ENCODE results near the gene FIG4. TPM values are rescaled to one million over a fixed set of nuclear protein-coding genes. Genes with fewer than 3 reads are reported as not detected.

Gene FIG4
- total RNA-seq, result 10 to 100 TPM in 1 of 2 experiments, 1 to 10 TPM in 1; 9.0 to 11.1 TPM

- Mint-ChIP-seq H3K36me3 (peaks cover 6% of the 10 kb centered on the region), H3K4me3 (peak within 1 kb of the TSS; percentile 92), H3K4me1 (peaks cover 24% of the 10 kb centered on the region), H3K9me3 (ENCODE audit: low read depth) (no peaks in the 10 kb centered on the region), H3K27ac (peak within 1 kb of the TSS; percentile 87), H3K27me3 (peaks cover 5% of the 10 kb centered on the region)
- ATAC-seq, result peak; percentile 98
- CTCF ChIA-PET, result interaction anchor here (1.3 to 3.2 kb wide), 4 partner anchors 12 to 349 kb away, joined by 5 to 22 read pairs (median 6); no protein-coding TSS in a partner anchor
- DNase-seq, result peak; percentile 93
Observed at GRCh38 chr6:109690737-109691621, at the start of gene FIG4, which contains the start of gene AK9. Gene FIG4 (plus strand): TSS chr6:109691296. CDS start chr6:109691436, 140 bp downstream. Gene AK9 (minus strand): TSS chr6:109691202. CDS start chr6:109675745, 15,457 bp downstream.

GRCh38 chr6:109644131-109644530 is 47.0 kb upstream of the FIG4 start:
- no peak for DNase-seq
- H3K4me1 Mint-ChIP-seq, result peaks cover 2% of the 10 kb centered on the region
- H3K4me3 Mint-ChIP-seq, result no peak overlapping the region
- no peak overlapping the region for H3K27ac Mint-ChIP-seq
- ATAC-seq, result no peak
- H3K27me3 Mint-ChIP-seq, result no peaks in the 10 kb centered on the region
- CTCF ChIA-PET, result interaction anchor here (0.8 kb wide), 1 partner anchor 395 kb away, joined by 3 read pairs; no protein-coding TSS in a partner anchor
- peaks cover 1% of the 10 kb centered on the region for H3K36me3 Mint-ChIP-seq
- H3K9me3 Mint-ChIP-seq (ENCODE audit: low read depth), result no peaks in the 10 kb centered on the region

GRCh38 chr6:109653264-109653663 is 37.8 kb upstream of the FIG4 start:
- ATAC-seq (no peak), DNase-seq (no peak)
- Mint-ChIP-seq H3K4me3 (no peak overlapping the region), H3K4me1 (no peaks in the 10 kb centered on the region), H3K27me3 (no peaks in the 10 kb centered on the region), H3K27ac (no peak overlapping the region), H3K9me3 (ENCODE audit: low read depth) (no peaks in the 10 kb centered on the region), H3K36me3 (peaks cover 2% of the 10 kb centered on the region)
- CTCF ChIA-PET, result no interaction called here

GRCh38 chr6:109655761-109656262 is 35.3 kb upstream of the FIG4 start:
- CTCF ChIA-PET, result no interaction called here
- no peak overlapping the region for H3K27ac Mint-ChIP-seq

GRCh38 chr6:109660526-109661320 is 30.4 kb upstream of the FIG4 start:
- H3K27me3 Mint-ChIP-seq, result no peaks in the 10 kb centered on the region
- no peak overlapping the region for H3K4me3 Mint-ChIP-seq
- H3K4me1 Mint-ChIP-seq, result peaks cover 5% of the 10 kb centered on the region
- H3K36me3 Mint-ChIP-seq, result peaks cover 2% of the 10 kb centered on the region
- H3K27ac Mint-ChIP-seq, result no peak overlapping the region
- DNase-seq, result no peak
- CTCF ChIA-PET, result interaction anchor here (0.9 kb wide), 1 partner anchor 33 kb away, joined by 3 read pairs; no protein-coding TSS in a partner anchor
- no peaks in the 10 kb centered on the region for H3K9me3 Mint-ChIP-seq (ENCODE audit: low read depth)
- ATAC-seq, result peak; percentile 64

More at GRCh38 chr6:109655761-109656262, 35.3 kb upstream of the FIG4 start:
- Mint-ChIP-seq H3K36me3 (peaks cover 2% of the 10 kb centered on the region), H3K27me3 (no peaks in the 10 kb centered on the region), H3K4me3 (no peak overlapping the region), H3K9me3 (ENCODE audit: low read depth) (no peaks in the 10 kb centered on the region), H3K4me1 (peaks cover 4% of the 10 kb centered on the region)
- no peak for DNase-seq
- no peak for ATAC-seq

GRCh38 chr6:109662192-109662591 is 28.9 kb upstream of the FIG4 start:
- no peak overlapping the region for H3K4me3 Mint-ChIP-seq
- no peaks in the 10 kb centered on the region for H3K27me3 Mint-ChIP-seq
- H3K4me1 Mint-ChIP-seq, result peaks cover 5% of the 10 kb centered on the region
- ATAC-seq (no peak), DNase-seq (no peak)
- CTCF ChIA-PET, result no interaction called here
- H3K36me3 Mint-ChIP-seq, result peaks cover 2% of the 10 kb centered on the region
- no peaks in the 10 kb centered on the region for H3K9me3 Mint-ChIP-seq (ENCODE audit: low read depth)
- H3K27ac Mint-ChIP-seq, result no peak overlapping the region

GRCh38 chr6:109669811-109670210 is 21.3 kb upstream of the FIG4 start:
- DNase-seq (no peak), ATAC-seq (no peak)
- no peak overlapping the region for H3K4me3 Mint-ChIP-seq
- no peaks in the 10 kb centered on the region for H3K9me3 Mint-ChIP-seq (ENCODE audit: low read depth)
- peaks cover 3% of the 10 kb centered on the region for H3K36me3 Mint-ChIP-seq
- CTCF ChIA-PET, result no interaction called here
- no peaks in the 10 kb centered on the region for H3K27me3 Mint-ChIP-seq
- H3K4me1 Mint-ChIP-seq, result no peaks in the 10 kb centered on the region
- no peak overlapping the region for H3K27ac Mint-ChIP-seq

- H3K36me3 Mint-ChIP-seq, result peaks cover 6% of the 10 kb centered on the region
- ATAC-seq (no peak), DNase-seq (no peak)
- H3K4me1 Mint-ChIP-seq, result no peaks in the 10 kb centered on the region
- H3K9me3 Mint-ChIP-seq (ENCODE audit: low read depth), result peaks cover under 1% of the 10 kb centered on the region
- H3K4me3 Mint-ChIP-seq, result no peak overlapping the region
- CTCF ChIA-PET, result interaction anchor here (0.9 kb wide), 1 partner anchor 368 kb away, joined by 4 read pairs; no protein-coding TSS in a partner anchor
- no peaks in the 10 kb centered on the region for H3K27me3 Mint-ChIP-seq
- no peak overlapping the region for H3K27ac Mint-ChIP-seq
Observed at GRCh38 chr6:109671733-109672132, 19.4 kb upstream of the FIG4 start.

- Mint-ChIP-seq H3K36me3 (peaks cover 8% of the 10 kb centered on the region), H3K4me1 (no peaks in the 10 kb centered on the region), H3K27ac (no peak overlapping the region), H3K27me3 (no peaks in the 10 kb centered on the region), H3K4me3 (no peak overlapping the region), H3K9me3 (ENCODE audit: low read depth) (peaks cover 3% of the 10 kb centered on the region)
- ATAC-seq, result no peak
- CTCF ChIA-PET, result interaction anchor here (0.9 kb wide), 1 partner anchor 367 kb away, joined by 4 read pairs; no protein-coding TSS in a partner anchor
- no peak for DNase-seq
Observed at GRCh38 chr6:109672175-109672574, 18.9 kb upstream of the FIG4 start.

- Mint-ChIP-seq H3K27me3 (no peaks in the 10 kb centered on the region), H3K4me1 (no peaks in the 10 kb centered on the region), H3K36me3 (peaks cover 8% of the 10 kb centered on the region), H3K27ac (no peak overlapping the region), H3K4me3 (no peak overlapping the region), H3K9me3 (ENCODE audit: low read depth) (peaks cover 3% of the 10 kb centered on the region)
- ATAC-seq, result no peak
- CTCF ChIA-PET, result no interaction called here
- DNase-seq, result no peak
Observed at GRCh38 chr6:109672839-109673238, 18.3 kb upstream of the FIG4 start.

- Mint-ChIP-seq H3K4me1 (peaks cover 2% of the 10 kb centered on the region), H3K27ac (no peak overlapping the region), H3K36me3 (peaks cover 5% of the 10 kb centered on the region), H3K27me3 (no peaks in the 10 kb centered on the region), H3K4me3 (no peak overlapping the region), H3K9me3 (ENCODE audit: low read depth) (peaks cover 3% of the 10 kb centered on the region)
- ATAC-seq (no peak), DNase-seq (no peak)
- CTCF ChIA-PET, result no interaction called here
Observed at GRCh38 chr6:109676724-109677123, 14.4 kb upstream of the FIG4 start.

GRCh38 chr6:109678240-109678639 is 12.9 kb upstream of the FIG4 start:
- ATAC-seq (no peak), DNase-seq (no peak)
- H3K4me3 Mint-ChIP-seq, result no peak overlapping the region
- peaks cover 4% of the 10 kb centered on the region for H3K9me3 Mint-ChIP-seq (ENCODE audit: low read depth)
- no peaks in the 10 kb centered on the region for H3K27me3 Mint-ChIP-seq
- peaks cover 6% of the 10 kb centered on the region for H3K36me3 Mint-ChIP-seq
- CTCF ChIA-PET, result interaction anchor here (1.7 kb wide), 1 partner anchor 13 kb away, joined by 5 read pairs; the partner anchor contains the start of genes AK9 and FIG4
- H3K27ac Mint-ChIP-seq, result no peak overlapping the region
- H3K4me1 Mint-ChIP-seq, result peaks cover 2% of the 10 kb centered on the region

Data from activated CD8-positive, alpha-beta memory T cell treated with anti-CD3 and anti-CD28 coated beads, Interleukin-2, amount 10 ng/mL, durations not matched to agents 7 days and 5 days (primary cell).